ENCODE data around the gene PAPPA2. TPM values are rescaled to one million over a fixed set of nuclear protein-coding genes. Genes with fewer than 3 reads are reported as not detected.

The PAPPA2 gene
- total and polyA plus RNA-seq, 10 of the 15 experiments (the other 5 are each of a cell fraction or from before 2014, with no cell fraction given): under 0.01 to 0.06 (median 0.03) TPM; not detected in 7

DNA sequence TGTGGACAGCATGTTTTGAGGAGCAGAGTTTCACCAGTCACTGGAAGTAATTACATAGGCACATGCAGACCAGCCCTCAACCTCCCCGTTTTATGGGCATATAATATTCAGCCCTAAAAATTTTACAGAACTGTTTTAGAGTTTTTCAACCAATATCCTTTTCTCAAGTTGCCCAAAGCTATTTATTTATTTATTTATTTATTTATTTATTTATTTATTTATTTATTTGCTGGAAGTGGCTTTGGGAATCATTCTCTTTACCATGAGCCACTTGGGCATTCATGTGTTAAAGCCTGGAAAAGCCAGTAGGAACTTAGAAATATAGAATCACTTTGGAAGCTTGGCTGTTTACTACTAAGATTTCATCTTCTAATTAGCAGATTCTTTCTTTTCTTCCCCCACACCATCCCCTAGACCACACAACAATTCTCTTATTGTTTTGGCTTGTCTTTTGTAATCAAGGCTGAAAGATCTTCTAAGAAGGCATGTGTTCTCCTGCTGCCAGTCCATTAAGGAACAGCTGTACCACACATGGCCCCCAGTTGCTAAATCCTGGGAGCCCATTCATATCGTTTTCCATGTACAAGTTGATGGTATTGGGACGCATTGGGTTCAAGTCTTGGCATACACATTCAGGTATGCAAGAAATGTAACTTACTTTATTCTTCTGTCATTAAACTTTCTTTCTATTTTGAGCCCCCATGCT is 220.0 kb downstream of the PAPPA2 start:
- intact Hi-C loops (cut with micrococcal nuclease; ENCODE audit: unreplicated experiment): no loop called here
- Histone ChIP-seq H3K36me3 (ENCODE audit: control insufficient read depth in 2 of 2, insufficient read depth in 2 of 2, low read length in 1 of 2) (no peaks in the 10 kb centered on the region), H3K27me3 (replicated peaks in 1 of 2; ENCODE audit: control insufficient read depth in 2 of 2, insufficient read depth in 2 of 2, low read length in 1 of 2) (no peaks in the 10 kb centered on the region; a peak in 1 of 4 replicates), H3K4me1 (ENCODE audit: control insufficient read depth, insufficient read depth, low read length) (no peaks in the 10 kb centered on the region), H3K79me2 (ENCODE audit: control insufficient read depth, insufficient read depth, low read length) (no peaks in the 10 kb centered on the region), H4K20me1 (ENCODE audit: control insufficient read depth, insufficient read depth) (no peaks in the 10 kb centered on the region), H3K4me3 (no peak overlapping the region), H3K4me2 (ENCODE audit: control insufficient read depth, insufficient read depth) (no peak overlapping the region), H3K9me3 (replicated peaks; ENCODE audit: control insufficient read depth, insufficient read depth, low read length) (no peaks in the 10 kb centered on the region), H2AFZ (ENCODE audit: control insufficient read depth, low read depth, low read length) (no peak overlapping the region), H3K9ac (ENCODE audit: control insufficient read depth, insufficient read depth, low read length) (no peak overlapping the region), H3K27ac (ENCODE audit: control insufficient read depth, insufficient read depth) (no peak overlapping the region)
- ATAC-seq (no peak), FAIRE-seq (no peak), DNase-seq (ENCODE audit: low read depth, low spot score) (no peak)
- RAD21 ChIA-PET (ENCODE audit: unreplicated experiment): no interaction called here
- in situ Hi-C loops (cut with MboI): loop anchor here (10.0 kb wide), 1 partner anchor 308 kb away; no protein-coding TSS in a partner anchor
- SMC1A ChIA-PET (ENCODE audit: uncharacterized antibody, unreplicated experiment): interaction anchor here (0.7 to 1.0 kb wide), 2 partner anchors 31 to 56 kb away, joined by 3 read pairs; no protein-coding TSS in a partner anchor
- CTCF ChIA-PET: interaction anchor here (3.2 kb wide), 1 partner anchor 9 kb away, joined by 10 read pairs; no protein-coding TSS in a partner anchor
- WGBS (ENCODE audit: insufficient coverage, insufficient replicate concordance, low lambda C conversion rate, missing lambda C conversion rate): 4% methylated on average over 3 of the region's 3 CpGs
- no TSS peak for BruUV-seq (replicated peaks)
- POLR2A ChIA-PET: no interaction called here
- no peak for TF ChIP-seq ETV6 (conservative IDR thresholded peaks at IDR 0.05 in 1 of 2, IDR thresholded peaks at IDR 0.05 in 1 of 2; ENCODE audit: borderline replicate concordance in 1 of 2, low read depth in 1 of 2)
- no peak for TF ChIP-seq NR2C2 (IDR thresholded peaks at IDR 0.05; ENCODE audit: borderline replicate concordance, control insufficient read depth, insufficient read length, low read depth)
- no peak for TF ChIP-seq NBN (IDR thresholded peaks at IDR 0.05)
- no peak for TF ChIP-seq NFYA (IDR thresholded peaks at IDR 0.05; ENCODE audit: borderline replicate concordance, low read depth, low read length)
- TF ChIP-seq RUNX3 (IDR thresholded peaks at IDR 0.05; ENCODE audit: low read length): no peak
- TF ChIP-seq, protein P1, sequence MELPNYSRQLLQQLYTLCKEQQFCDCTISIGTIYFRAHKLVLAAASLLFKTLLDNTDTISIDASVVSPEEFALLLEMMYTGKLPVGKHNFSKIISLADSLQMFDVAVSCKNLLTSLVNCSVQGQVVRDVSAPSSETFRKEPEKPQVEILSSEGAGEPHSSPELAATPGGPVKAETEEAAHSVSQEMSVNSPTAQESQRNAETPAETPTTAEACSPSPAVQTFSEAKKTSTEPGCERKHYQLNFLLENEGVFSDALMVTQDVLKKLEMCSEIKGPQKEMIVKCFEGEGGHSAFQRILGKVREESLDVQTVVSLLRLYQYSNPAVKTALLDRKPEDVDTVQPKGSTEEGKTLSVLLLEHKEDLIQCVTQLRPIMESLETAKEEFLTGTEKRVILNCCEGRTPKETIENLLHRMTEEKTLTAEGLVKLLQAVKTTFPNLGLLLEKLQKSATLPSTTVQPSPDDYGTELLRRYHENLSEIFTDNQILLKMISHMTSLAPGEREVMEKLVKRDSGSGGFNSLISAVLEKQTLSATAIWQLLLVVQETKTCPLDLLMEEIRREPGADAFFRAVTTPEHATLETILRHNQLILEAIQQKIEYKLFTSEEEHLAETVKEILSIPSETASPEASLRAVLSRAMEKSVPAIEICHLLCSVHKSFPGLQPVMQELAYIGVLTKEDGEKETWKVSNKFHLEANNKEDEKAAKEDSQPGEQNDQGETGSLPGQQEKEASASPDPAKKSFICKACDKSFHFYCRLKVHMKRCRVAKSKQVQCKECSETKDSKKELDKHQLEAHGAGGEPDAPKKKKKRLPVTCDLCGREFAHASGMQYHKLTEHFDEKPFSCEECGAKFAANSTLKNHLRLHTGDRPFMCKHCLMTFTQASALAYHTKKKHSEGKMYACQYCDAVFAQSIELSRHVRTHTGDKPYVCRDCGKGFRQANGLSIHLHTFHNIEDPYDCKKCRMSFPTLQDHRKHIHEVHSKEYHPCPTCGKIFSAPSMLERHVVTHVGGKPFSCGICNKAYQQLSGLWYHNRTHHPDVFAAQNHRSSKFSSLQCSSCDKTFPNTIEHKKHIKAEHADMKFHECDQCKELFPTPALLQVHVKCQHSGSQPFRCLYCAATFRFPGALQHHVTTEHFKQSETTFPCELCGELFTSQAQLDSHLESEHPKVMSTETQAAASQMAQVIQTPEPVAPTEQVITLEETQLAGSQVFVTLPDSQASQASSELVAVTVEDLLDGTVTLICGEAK (IDR thresholded peaks at IDR 0.05; ENCODE audit: borderline replicate concordance): no peak
- no peak for TF ChIP-seq TAF1 (IDR thresholded peaks at IDR 0.05; ENCODE audit: borderline replicate concordance, low read depth, low read length)
- no peak for TF ChIP-seq CREM (IDR thresholded peaks at IDR 0.05; ENCODE audit: low read depth)
- TF ChIP-seq MEF2B (IDR thresholded peaks at IDR 0.05; ENCODE audit: partially characterized antibody, poor library complexity, severe bottlenecking): no peak
- TF ChIP-seq, protein P2, sequence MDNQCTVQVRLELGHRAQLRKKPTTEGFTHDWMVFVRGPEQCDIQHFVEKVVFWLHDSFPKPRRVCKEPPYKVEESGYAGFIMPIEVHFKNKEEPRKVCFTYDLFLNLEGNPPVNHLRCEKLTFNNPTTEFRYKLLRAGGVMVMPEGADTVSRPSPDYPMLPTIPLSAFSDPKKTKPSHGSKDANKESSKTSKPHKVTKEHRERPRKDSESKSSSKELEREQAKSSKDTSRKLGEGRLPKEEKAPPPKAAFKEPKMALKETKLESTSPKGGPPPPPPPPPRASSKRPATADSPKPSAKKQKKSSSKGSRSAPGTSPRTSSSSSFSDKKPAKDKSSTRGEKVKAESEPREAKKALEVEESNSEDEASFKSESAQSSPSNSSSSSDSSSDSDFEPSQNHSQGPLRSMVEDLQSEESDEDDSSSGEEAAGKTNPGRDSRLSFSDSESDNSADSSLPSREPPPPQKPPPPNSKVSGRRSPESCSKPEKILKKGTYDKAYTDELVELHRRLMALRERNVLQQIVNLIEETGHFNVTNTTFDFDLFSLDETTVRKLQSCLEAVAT (IDR thresholded peaks at IDR 0.05): no peak
- TF ChIP-seq ZNF24 (IDR thresholded peaks at IDR 0.05): no peak
- no peak for TF ChIP-seq MYB (IDR thresholded peaks at IDR 0.05; ENCODE audit: borderline replicate concordance, low read depth, low read length)
- TF ChIP-seq STAT3 (IDR thresholded peaks at IDR 0.05; ENCODE audit: low read depth, low read length): no peak
- TF ChIP-seq, protein P3, sequence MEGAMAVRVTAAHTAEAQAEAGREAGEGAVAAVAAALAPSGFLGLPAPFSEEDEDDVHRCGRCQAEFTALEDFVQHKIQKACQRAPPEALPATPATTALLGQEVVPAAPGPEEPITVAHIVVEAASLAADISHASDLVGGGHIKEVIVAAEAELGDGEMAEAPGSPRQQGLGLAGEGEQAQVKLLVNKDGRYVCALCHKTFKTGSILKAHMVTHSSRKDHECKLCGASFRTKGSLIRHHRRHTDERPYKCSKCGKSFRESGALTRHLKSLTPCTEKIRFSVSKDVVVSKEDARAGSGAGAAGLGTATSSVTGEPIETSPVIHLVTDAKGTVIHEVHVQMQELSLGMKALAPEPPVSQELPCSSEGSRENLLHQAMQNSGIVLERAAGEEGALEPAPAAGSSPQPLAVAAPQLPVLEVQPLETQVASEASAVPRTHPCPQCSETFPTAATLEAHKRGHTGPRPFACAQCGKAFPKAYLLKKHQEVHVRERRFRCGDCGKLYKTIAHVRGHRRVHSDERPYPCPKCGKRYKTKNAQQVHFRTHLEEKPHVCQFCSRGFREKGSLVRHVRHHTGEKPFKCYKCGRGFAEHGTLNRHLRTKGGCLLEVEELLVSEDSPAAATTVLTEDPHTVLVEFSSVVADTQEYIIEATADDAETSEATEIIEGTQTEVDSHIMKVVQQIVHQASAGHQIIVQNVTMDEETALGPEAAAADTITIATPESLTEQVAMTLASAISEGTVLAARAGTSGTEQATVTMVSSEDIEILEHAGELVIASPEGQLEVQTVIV (IDR thresholded peaks at IDR 0.05; ENCODE audit: borderline replicate concordance, partially characterized antibody): no peak
